Osteocyte (in vitro differentiated cells): ENCODE measurements around the gene ARSD. TPM values are rescaled to one million over a fixed set of nuclear protein-coding genes. Genes with fewer than 3 reads are reported as not detected.
"Not testable (repeated sequence)": the region's sequence is repeated elsewhere in the genome, so short reads cannot be mapped to it uniquely, and the experiment has no call there.

Experiments used
- DNase-seq: peaks from one replicate; pipeline ENCODE4 v3.0.0; 2021; ENCODE audit warnings: mixed read lengths; ENCODE audit not compliant: unreplicated experiment; ENCODE audit errors: extremely low spot score
- H3K27ac Mint-ChIP-seq: one replicate; pipeline ENCODE4 v1.8.0; 2021; ENCODE audit warnings: mild to moderate bottlenecking, mixed read lengths; ENCODE audit not compliant: unreplicated experiment
- H3K27me3 Mint-ChIP-seq: one replicate; pipeline ENCODE4 v1.8.0; 2021; ENCODE audit warnings: mixed read lengths; ENCODE audit not compliant: unreplicated experiment
- H3K36me3 Mint-ChIP-seq: one replicate; pipeline ENCODE4 v1.8.0; 2021; ENCODE audit warnings: mixed read lengths; ENCODE audit not compliant: unreplicated experiment
- H3K4me1 Mint-ChIP-seq: one replicate; pipeline ENCODE4 v1.8.0; 2021; ENCODE audit warnings: mixed read lengths; ENCODE audit not compliant: unreplicated experiment
- H3K4me3 Mint-ChIP-seq: one replicate; pipeline ENCODE4 v1.8.0; 2021; ENCODE audit warnings: mild to moderate bottlenecking, moderate library complexity, mixed read lengths; ENCODE audit not compliant: unreplicated experiment
- H3K9me3 Mint-ChIP-seq: one replicate; pipeline ENCODE4 v1.8.0; 2021; ENCODE audit warnings: mixed read lengths; ENCODE audit not compliant: unreplicated experiment
- total RNA-seq: library from RNA; stranded (reverse); gene quantifications from 2 replicates; pipeline ENCODE4 v1.2.1, GENCODE V29; 2021
- TF ChIP-seq, protein P1 (sequence below): fragments of 200-600 bp; sonication (generic); IDR thresholded peaks from 2 replicates; pipeline ENCODE4 v1.5.0; 2021; ENCODE audit warnings: antibody characterized with exemption, mild to moderate bottlenecking, moderate library complexity

ARSD gene
- total RNA-seq, 1 donor from 2014 or later, result 44.6 TPM

DNA sequence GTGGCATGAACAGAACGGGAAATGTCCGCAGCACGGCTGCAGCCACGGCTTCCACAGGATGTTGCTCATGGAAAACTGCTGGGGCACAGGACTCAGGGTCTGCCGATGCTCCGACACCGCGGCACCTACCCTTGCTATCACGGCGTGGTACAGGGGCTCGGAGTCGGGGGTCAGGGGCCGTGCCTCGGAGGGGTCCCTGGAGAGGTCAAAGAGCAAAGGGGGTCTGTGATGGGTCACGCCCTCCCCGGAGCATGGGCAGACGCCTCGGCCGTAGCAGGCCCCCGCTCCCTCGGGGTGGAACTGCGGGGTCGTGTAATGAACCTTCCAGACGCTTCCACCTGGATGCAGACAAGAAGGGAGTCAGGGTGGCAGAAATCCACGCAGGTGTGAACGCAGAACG is 21.8 kb downstream of the ARSD start:
- Mint-ChIP-seq H3K9me3 (peaks cover 8% of the 10 kb centered on the region), H3K4me1 (no peaks in the 10 kb centered on the region), H3K27ac (no peak overlapping the region), H3K27me3 (no peaks in the 10 kb centered on the region), H3K4me3 (no peak overlapping the region), H3K36me3 (peaks cover 24% of the 10 kb centered on the region)
- no peak for DNase-seq
- TF ChIP-seq, protein P1, sequence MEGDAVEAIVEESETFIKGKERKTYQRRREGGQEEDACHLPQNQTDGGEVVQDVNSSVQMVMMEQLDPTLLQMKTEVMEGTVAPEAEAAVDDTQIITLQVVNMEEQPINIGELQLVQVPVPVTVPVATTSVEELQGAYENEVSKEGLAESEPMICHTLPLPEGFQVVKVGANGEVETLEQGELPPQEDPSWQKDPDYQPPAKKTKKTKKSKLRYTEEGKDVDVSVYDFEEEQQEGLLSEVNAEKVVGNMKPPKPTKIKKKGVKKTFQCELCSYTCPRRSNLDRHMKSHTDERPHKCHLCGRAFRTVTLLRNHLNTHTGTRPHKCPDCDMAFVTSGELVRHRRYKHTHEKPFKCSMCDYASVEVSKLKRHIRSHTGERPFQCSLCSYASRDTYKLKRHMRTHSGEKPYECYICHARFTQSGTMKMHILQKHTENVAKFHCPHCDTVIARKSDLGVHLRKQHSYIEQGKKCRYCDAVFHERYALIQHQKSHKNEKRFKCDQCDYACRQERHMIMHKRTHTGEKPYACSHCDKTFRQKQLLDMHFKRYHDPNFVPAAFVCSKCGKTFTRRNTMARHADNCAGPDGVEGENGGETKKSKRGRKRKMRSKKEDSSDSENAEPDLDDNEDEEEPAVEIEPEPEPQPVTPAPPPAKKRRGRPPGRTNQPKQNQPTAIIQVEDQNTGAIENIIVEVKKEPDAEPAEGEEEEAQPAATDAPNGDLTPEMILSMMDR, result no peak

DNA sequence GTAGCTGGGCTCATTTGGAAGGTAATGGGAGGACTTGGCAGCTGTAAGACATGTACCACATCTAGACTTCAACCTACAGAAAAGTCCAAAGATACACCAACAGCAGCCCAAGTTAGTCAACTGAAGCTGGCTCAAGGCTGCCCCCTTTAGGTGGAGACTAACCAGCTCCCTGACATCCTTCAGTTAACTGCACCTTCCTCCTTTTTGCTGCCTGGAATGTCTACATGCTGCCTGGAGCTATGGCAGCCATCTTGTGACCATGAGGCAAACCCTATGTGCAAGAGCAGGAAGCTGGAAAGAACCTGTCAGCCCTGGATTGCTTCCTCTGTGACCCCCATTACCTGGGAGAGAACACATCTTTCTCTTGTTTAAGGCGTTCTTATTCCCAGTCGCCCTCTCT is 25.8 kb downstream of the ARSD start:
- no peak overlapping the region for H3K4me3 Mint-ChIP-seq
- TF ChIP-seq, protein P1, result peak; percentile 15
- DNase-seq, result no peak
- H3K27me3 Mint-ChIP-seq, result no peaks in the 10 kb centered on the region
- H3K9me3 Mint-ChIP-seq, result peaks cover 8% of the 10 kb centered on the region
- H3K36me3 Mint-ChIP-seq, result peaks cover 18% of the 10 kb centered on the region
- peaks cover under 1% of the 10 kb centered on the region for H3K4me1 Mint-ChIP-seq
- H3K27ac Mint-ChIP-seq, result no peak overlapping the region

- H3K9me3 Mint-ChIP-seq, result peaks cover 8% of the 10 kb centered on the region
- H3K36me3 Mint-ChIP-seq, result peaks cover 13% of the 10 kb centered on the region
- TF ChIP-seq, protein P1, result no peak
- no peak for DNase-seq
- H3K27me3 Mint-ChIP-seq, result no peaks in the 10 kb centered on the region
- H3K4me3 Mint-ChIP-seq, result no peak overlapping the region
- peaks cover 3% of the 10 kb centered on the region for H3K4me1 Mint-ChIP-seq
- H3K27ac Mint-ChIP-seq, result no peak overlapping the region
Measured at GRCh38 chrX:2902841-2903240, 26.3 kb downstream of the ARSD start.

- Mint-ChIP-seq H3K4me3 (no peak overlapping the region), H3K4me1 (peaks cover 3% of the 10 kb centered on the region), H3K36me3 (peaks cover 7% of the 10 kb centered on the region), H3K27ac (no peak overlapping the region), H3K9me3 (peaks cover 8% of the 10 kb centered on the region), H3K27me3 (no peaks in the 10 kb centered on the region)
- TF ChIP-seq, protein P1, result no peak
- no peak for DNase-seq
Measured at GRCh38 chrX:2901367-2902036, 27.6 kb downstream of the ARSD start.

DNA sequence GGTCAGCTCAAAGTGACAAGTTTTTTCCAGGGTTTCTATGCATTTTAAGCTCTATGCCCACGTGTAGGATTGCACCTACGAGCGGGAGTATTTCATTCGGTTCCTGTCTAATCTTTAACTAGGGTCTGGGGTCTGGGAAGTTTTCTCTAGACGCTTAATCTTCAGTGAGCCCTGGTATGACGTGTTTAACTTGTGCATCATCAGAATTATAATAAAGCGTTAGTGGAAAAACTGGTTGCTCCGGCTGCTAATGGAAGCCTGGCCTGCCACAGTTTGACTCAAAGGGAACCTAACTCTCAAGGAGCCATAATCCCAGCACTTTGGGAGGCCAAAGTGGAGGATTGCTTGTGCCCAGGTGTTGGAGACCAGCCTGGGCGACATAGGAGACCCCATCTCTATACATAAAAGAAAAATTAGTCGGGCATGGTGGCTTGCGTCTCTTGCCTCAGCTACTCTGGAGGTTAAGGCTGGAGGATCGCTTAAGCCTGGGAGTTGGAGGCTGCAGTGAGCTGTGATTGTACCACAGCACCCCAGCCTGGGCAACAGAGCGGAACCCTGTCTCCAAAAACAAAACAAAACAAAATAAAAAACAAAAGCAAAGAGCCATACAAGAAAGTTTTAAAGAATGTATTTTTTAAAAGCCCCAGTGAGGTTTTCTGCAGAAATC is 30.2 kb downstream of the ARSD start:
- no peak overlapping the region for H3K27ac Mint-ChIP-seq
- no peaks in the 10 kb centered on the region for H3K36me3 Mint-ChIP-seq
- H3K9me3 Mint-ChIP-seq, result peaks cover 7% of the 10 kb centered on the region
- H3K27me3 Mint-ChIP-seq, result no peaks in the 10 kb centered on the region
- TF ChIP-seq, protein P1, result no peak
- no peak overlapping the region for H3K4me3 Mint-ChIP-seq
- H3K4me1 Mint-ChIP-seq, result peaks cover 3% of the 10 kb centered on the region
- no peak for DNase-seq

DNA sequence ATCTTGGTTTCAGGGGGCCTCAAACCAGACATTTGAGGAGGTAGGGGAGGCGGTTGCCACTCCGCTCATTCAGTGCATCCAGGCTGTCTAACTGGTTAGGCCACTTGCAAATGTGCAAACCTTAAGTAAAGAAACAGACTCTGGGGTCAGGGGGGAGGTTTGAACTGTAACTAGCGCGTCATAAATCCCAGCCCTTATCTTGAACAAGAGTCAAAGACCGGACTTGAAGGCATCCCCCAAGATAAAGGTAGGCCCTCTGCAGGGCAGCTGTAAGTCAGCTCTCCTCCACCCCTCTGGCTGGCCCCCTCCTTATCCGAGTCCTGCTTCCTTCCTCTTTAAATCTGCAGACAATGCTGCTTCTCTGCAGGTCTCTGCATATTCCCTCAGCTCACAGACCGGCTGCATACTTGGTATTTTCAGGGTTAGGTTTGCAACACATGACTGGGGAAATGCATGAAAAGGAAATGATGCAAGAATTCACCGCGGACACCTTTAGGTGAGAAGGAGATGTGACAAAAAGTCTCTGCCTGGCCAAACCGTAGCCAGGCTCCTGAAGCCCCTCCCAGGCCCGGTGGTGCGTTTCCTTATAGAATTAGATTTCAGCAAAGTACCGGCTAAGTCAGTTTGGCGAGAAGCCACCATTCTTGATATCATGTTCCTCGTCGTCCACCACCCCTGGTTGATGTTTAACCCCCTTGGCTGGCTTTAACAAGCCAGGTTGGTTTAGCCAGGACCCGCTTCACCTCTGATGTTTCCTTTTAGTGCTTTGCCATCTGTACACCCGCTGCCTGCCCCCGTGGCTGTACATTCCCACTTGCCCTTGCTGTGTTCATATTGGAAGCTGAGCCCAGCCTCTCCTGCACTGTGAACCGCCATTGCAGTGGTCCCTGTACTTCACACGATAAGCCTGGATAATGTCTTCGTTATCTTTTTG is 31.2 kb downstream of the ARSD start:
- H3K27me3 Mint-ChIP-seq, H3K27ac Mint-ChIP-seq, H3K4me1 Mint-ChIP-seq, H3K36me3 Mint-ChIP-seq, DNase-seq, H3K4me3 Mint-ChIP-seq, H3K9me3 Mint-ChIP-seq: not testable (repeated sequence)
